Stimulated activated CD4-positive, alpha-beta T cell treated with anti-CD3 and anti-CD28 coated beads, Interleukin-2, amount 100 ng/mL, for 24 hours (primary cell): ENCODE results near the gene C12orf42.

Source experiments
- DNase-seq, 2 donors: peaks; one replicate each; pipeline ENCODE4 v3.0.0-alpha.2; 2020

C12orf42 gene

GRCh38 chr12:103495469-103496456 lies at the start of gene C12orf42:
Gene C12orf42, minus strand, starts transcription at chr12:103495968. Its CDS starts 17,542 bp downstream, at chr12:103478426.
- peak; percentile 60 to 62 for DNase-seq

- DNase-seq: no peak
These were observed 46.3 kb upstream of the C12orf42 start for GRCh38 chr12:103542078-103542477.

- DNase-seq: no peak
These were observed 44.6 kb upstream of the C12orf42 start for GRCh38 chr12:103540319-103540718.

- DNase-seq: no peak
These were observed 42.6 kb upstream of the C12orf42 start for GRCh38 chr12:103538397-103538796.

GRCh38 chr12:103530307-103531066 lies 34.7 kb upstream of the C12orf42 start:
- DNase-seq: peak in 1 of 2 donors; percentile 3

GRCh38 chr12:103529306-103529705 lies 33.5 kb upstream of the C12orf42 start:
- no peak for DNase-seq

GRCh38 chr12:103524238-103524875 lies 28.6 kb upstream of the C12orf42 start:
- DNase-seq: no peak

GRCh38 chr12:103523771-103524170 lies 28.0 kb upstream of the C12orf42 start:
- no peak for DNase-seq

- no peak for DNase-seq
These were observed 25.0 kb upstream of the C12orf42 start for GRCh38 chr12:103520686-103521215.

- DNase-seq: no peak
These were observed 23.9 kb upstream of the C12orf42 start for GRCh38 chr12:103519632-103520031.

- no peak for DNase-seq
These were observed 23.1 kb upstream of the C12orf42 start for GRCh38 chr12:103518899-103519298.

GRCh38 chr12:103517161-103517560 lies 21.4 kb upstream of the C12orf42 start:
- no peak for DNase-seq

- DNase-seq: no peak
These were observed 19.6 kb upstream of the C12orf42 start for GRCh38 chr12:103515341-103515740.

GRCh38 chr12:103513875-103514274 lies 18.1 kb upstream of the C12orf42 start:
- no peak for DNase-seq

- peak; percentile 50 to 59 for DNase-seq
These were observed 9.8 kb upstream of the C12orf42 start for GRCh38 chr12:103505371-103506236.

- DNase-seq: no peak
These were observed 8.8 kb upstream of the C12orf42 start for GRCh38 chr12:103504606-103505005.

GRCh38 chr12:103503546-103504480 lies 8.0 kb upstream of the C12orf42 start:
- peak; percentile 42 to 60 for DNase-seq

- DNase-seq: no peak
These were observed 5.7 kb upstream of the C12orf42 start for GRCh38 chr12:103501447-103501846.

- no peak for DNase-seq
These were observed 3.8 kb upstream of the C12orf42 start for GRCh38 chr12:103499571-103499970.

GRCh38 chr12:103498990-103499389 lies 3.2 kb upstream of the C12orf42 start:
- no peak for DNase-seq
